ENCODE data around the gene RACGAP1. TPM values are rescaled to one million over a fixed set of nuclear protein-coding genes. Genes with fewer than 3 reads are reported as not detected.

Gene RACGAP1
- total RNA-seq, 1 experiment from 2014 or later, result 147 TPM

DNA sequence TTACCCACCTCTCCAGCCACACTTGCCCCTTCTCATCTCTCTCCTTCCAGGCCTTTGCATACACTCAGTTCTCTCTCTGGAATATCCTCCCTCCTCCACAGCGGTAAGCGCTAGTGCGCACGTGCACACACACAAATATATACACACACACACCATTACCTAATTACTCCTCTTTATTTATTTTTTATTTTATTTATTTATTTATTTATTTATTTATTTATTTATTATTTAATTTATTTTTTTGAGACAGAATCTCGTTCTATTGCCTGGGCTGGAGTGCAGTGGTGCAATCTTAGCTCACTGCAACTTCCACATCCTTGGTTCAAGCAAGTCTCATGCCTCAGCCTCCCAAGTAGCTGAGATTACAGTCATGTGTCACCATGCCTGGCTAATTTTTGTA is 43.8 kb upstream of the RACGAP1 start:
- BruUV-seq (replicated peaks), result no TSS peak
- Histone ChIP-seq H3K36me3 (ENCODE audit: control insufficient read depth, insufficient read depth, low read length) (no peaks in the 10 kb centered on the region), H3K27ac (ENCODE audit: low read length) (no peak overlapping the region), H3K4me1 (ENCODE audit: control insufficient read depth, insufficient read depth, low read length) (0 out of 2 replicates have a peak, but pooled peaks cover 3% of the 10 kb centered on the region), H3K4me3 (ENCODE audit: low read depth in 2 of 2, low read length in 2 of 2) (no peak overlapping the region), H3K27me3 (ENCODE audit: control insufficient read depth, insufficient read depth, low read length) (no peaks in the 10 kb centered on the region), H3K9me3 (ENCODE audit: control insufficient read depth, insufficient read depth, low read depth, low read length) (no peaks in the 10 kb centered on the region)
- ATAC-seq (no peak), DNase-seq (ENCODE audit: low read depth, low spot score) (no peak)
- POLR2A ChIA-PET, result no interaction called here
- intact Hi-C loops (cut with micrococcal nuclease; ENCODE audit: unreplicated experiment) (no loop called here), in situ Hi-C loops (cut with HindIII; ENCODE audit: low pct_unique_long_range_greater_than_20kb, low sequenced_read_pairs) (no loop called here)
- CTCF ChIA-PET, result interaction anchor here (0.7 to 3.3 kb wide), 3 partner anchors 13 to 102 kb away, joined by 5 to 30 read pairs (median 6); no protein-coding TSS in a partner anchor
- TF ChIP-seq TCF7L2 (IDR thresholded peaks at IDR 0.05; ENCODE audit: low read depth, low read length) (no peak), SIN3A (IDR thresholded peaks at IDR 0.05; ENCODE audit: borderline replicate concordance, insufficient read depth, low read depth, low read length) (no peak), POLR2AphosphoS5 (IDR thresholded peaks at IDR 0.05; ENCODE audit: low read depth, low read length) (no peak), CTCF (IDR thresholded peaks at IDR 0.05) (no peak)
- TF ChIP-seq, protein P1, sequence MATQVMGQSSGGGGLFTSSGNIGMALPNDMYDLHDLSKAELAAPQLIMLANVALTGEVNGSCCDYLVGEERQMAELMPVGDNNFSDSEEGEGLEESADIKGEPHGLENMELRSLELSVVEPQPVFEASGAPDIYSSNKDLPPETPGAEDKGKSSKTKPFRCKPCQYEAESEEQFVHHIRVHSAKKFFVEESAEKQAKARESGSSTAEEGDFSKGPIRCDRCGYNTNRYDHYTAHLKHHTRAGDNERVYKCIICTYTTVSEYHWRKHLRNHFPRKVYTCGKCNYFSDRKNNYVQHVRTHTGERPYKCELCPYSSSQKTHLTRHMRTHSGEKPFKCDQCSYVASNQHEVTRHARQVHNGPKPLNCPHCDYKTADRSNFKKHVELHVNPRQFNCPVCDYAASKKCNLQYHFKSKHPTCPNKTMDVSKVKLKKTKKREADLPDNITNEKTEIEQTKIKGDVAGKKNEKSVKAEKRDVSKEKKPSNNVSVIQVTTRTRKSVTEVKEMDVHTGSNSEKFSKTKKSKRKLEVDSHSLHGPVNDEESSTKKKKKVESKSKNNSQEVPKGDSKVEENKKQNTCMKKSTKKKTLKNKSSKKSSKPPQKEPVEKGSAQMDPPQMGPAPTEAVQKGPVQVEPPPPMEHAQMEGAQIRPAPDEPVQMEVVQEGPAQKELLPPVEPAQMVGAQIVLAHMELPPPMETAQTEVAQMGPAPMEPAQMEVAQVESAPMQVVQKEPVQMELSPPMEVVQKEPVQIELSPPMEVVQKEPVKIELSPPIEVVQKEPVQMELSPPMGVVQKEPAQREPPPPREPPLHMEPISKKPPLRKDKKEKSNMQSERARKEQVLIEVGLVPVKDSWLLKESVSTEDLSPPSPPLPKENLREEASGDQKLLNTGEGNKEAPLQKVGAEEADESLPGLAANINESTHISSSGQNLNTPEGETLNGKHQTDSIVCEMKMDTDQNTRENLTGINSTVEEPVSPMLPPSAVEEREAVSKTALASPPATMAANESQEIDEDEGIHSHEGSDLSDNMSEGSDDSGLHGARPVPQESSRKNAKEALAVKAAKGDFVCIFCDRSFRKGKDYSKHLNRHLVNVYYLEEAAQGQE (IDR thresholded peaks at IDR 0.05; ENCODE audit: insufficient read depth in 1 of 2, low read depth in 2 of 2, low read length in 1 of 2), result no peak

DNA sequence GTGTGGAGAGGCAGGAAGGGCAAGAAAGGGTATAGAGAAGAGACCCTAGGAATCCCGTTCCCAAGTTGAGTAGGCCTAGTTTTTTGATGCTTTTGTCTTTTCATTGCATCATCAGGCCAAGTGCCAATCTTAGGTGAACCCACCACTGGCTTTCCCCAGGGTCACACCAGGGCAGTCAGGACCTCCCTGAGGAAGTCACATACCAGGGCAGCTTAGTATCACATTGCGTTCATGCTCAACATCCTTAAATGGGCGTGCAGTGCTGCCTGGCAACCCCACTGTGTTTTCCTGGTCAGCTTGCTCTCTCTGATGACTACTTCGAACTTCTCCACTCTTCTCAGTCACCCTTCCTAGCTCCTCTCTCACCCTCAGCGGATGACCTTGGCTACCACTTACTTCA is 41.1 kb upstream of the RACGAP1 start:
- H3K27me3 ChIP-seq (ENCODE audit: control insufficient read depth, insufficient read depth, low read length), result no peaks in the 10 kb centered on the region
- ChIA-PET POLR2A (no interaction called here), CTCF (interaction anchor here (0.6 to 3.9 kb wide), 2 partner anchors 10 to 99 kb away, joined by 3 to 13 read pairs; no protein-coding TSS in a partner anchor)
- DNase-seq (ENCODE audit: low read depth, low spot score) (no peak), ATAC-seq (no peak)
- no peak overlapping the region for H3K27ac ChIP-seq (ENCODE audit: low read length)
- intact Hi-C loops (cut with micrococcal nuclease; ENCODE audit: unreplicated experiment), result no loop called here
- H3K9me3 ChIP-seq (ENCODE audit: control insufficient read depth, insufficient read depth, low read depth, low read length), result no peaks in the 10 kb centered on the region
- TF ChIP-seq POLR2AphosphoS5 (IDR thresholded peaks at IDR 0.05; ENCODE audit: low read depth, low read length) (no peak), TCF7L2 (IDR thresholded peaks at IDR 0.05; ENCODE audit: low read depth, low read length) (no peak), CTCF (IDR thresholded peaks at IDR 0.05) (no peak), SIN3A (IDR thresholded peaks at IDR 0.05; ENCODE audit: borderline replicate concordance, insufficient read depth, low read depth, low read length) (no peak)
- TF ChIP-seq, protein P1 (IDR thresholded peaks at IDR 0.05; ENCODE audit: insufficient read depth in 1 of 2, low read depth in 2 of 2, low read length in 1 of 2), result no peak
- H3K4me3 ChIP-seq (ENCODE audit: low read depth in 2 of 2, low read length in 2 of 2), result no peak overlapping the region
- no TSS peak for BruUV-seq (replicated peaks)
- H3K36me3 ChIP-seq (ENCODE audit: control insufficient read depth, insufficient read depth, low read length), result no peaks in the 10 kb centered on the region
- 0 out of 2 replicates have a peak, but pooled peaks cover 3% of the 10 kb centered on the region for H3K4me1 ChIP-seq (ENCODE audit: control insufficient read depth, insufficient read depth, low read length)
- in situ Hi-C loops (cut with HindIII; ENCODE audit: low pct_unique_long_range_greater_than_20kb, low sequenced_read_pairs), result no loop called here
